Body of pancreas (tissue), 4 donors: Measurements from ENCODE around the gene PPP2R5E.

ENCODE experiments used
- POLR2A ChIP-seq, 3 donors: fragments of 450-650 bp; IDR thresholded peaks; one replicate each; pipeline ENCODE4 v1.6.1; 2016; ENCODE audit warnings: antibody characterized with exemption in 3 of 3, mild to moderate bottlenecking in 2 of 3
- TF ChIP-seq, protein P1 (sequence below), 7 experiments: fragments of 450-650 bp in 4 of 7; fragments of 200-600 bp in 3 of 7; sonication (generic) in 3 of 7; IDR thresholded peaks; one replicate each; pipeline ENCODE4 v1.5.1; 2016 to 2019; ENCODE audit warnings: antibody characterized with exemption in 7 of 7

DNA sequence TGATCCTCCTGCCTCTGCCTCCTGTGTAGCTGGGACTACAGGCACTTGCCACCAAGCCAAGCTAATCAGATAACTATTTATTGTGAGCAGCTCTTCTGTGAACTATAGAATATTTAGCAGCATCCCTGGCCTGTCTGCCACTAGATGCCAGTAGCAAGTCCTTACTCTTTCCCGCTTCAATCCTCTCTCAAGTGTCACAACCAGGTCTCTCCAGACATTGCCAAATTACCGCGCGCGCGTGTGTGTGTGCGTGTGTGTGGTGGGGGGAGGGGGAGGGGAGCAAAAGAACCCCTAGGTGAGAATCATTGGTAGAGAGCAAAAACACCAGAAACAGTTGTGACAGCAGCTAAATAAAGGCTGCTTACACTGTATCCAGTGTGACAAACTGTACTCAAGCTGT is 49.9 kb downstream of the PPP2R5E start:
- TF ChIP-seq, protein P1, sequence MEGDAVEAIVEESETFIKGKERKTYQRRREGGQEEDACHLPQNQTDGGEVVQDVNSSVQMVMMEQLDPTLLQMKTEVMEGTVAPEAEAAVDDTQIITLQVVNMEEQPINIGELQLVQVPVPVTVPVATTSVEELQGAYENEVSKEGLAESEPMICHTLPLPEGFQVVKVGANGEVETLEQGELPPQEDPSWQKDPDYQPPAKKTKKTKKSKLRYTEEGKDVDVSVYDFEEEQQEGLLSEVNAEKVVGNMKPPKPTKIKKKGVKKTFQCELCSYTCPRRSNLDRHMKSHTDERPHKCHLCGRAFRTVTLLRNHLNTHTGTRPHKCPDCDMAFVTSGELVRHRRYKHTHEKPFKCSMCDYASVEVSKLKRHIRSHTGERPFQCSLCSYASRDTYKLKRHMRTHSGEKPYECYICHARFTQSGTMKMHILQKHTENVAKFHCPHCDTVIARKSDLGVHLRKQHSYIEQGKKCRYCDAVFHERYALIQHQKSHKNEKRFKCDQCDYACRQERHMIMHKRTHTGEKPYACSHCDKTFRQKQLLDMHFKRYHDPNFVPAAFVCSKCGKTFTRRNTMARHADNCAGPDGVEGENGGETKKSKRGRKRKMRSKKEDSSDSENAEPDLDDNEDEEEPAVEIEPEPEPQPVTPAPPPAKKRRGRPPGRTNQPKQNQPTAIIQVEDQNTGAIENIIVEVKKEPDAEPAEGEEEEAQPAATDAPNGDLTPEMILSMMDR (IDR thresholded peaks at IDR 0.05), result no peak
- no peak for TF ChIP-seq POLR2A (IDR thresholded peaks at IDR 0.05)
